ENCODE results near the gene CCL26.
"Not testable (repeated sequence)": the region's sequence is repeated elsewhere in the genome, so short reads cannot be mapped to it uniquely, and the experiment has no call there.

CCL26 gene

GRCh38 chr7:75783058-75783457 lies 11.0 kb upstream of the CCL26 start:
- not testable (repeated sequence) for H3K79me1 ChIP-seq (replicated peaks; ENCODE audit: low read length, poor library complexity, severe bottlenecking); H3K4me2 ChIP-seq (ENCODE audit: low read length, poor library complexity, severe bottlenecking); H3K27me3 ChIP-seq (ENCODE audit: control insufficient read depth in 1 of 2, insufficient read depth in 1 of 2, low read length in 2 of 2); H4K8ac ChIP-seq (ENCODE audit: low read length); DNase-seq; H4K91ac ChIP-seq (ENCODE audit: low read length); H2AFZ ChIP-seq (ENCODE audit: low read depth, low read length); H3K9ac ChIP-seq (ENCODE audit: low read length); H3K36me3 ChIP-seq (ENCODE audit: control insufficient read depth in 1 of 2, insufficient read depth in 2 of 2, low read depth in 1 of 2, low read length in 2 of 2); H2BK12ac ChIP-seq (ENCODE audit: low read length in 2 of 2); H3K27ac ChIP-seq (ENCODE audit: low read length, poor library complexity, severe bottlenecking); H3K4me3 ChIP-seq (ENCODE audit: insufficient read depth in 1 of 2, low read depth in 1 of 2, low read length in 2 of 2); H2AK5ac ChIP-seq (ENCODE audit: low read length, severe bottlenecking); H3K9me3 ChIP-seq (ENCODE audit: control insufficient read depth, low read length); H3K23ac ChIP-seq (ENCODE audit: low read length in 2 of 2); H3K4ac ChIP-seq (ENCODE audit: low read depth in 1 of 2, low read length in 2 of 2); H3K14ac ChIP-seq (ENCODE audit: low read length in 2 of 2); H2BK5ac ChIP-seq (ENCODE audit: low read depth, low read length, poor library complexity, severe bottlenecking); H3K4me1 ChIP-seq (ENCODE audit: control insufficient read depth, insufficient read depth, low read depth, low read length); H3K18ac ChIP-seq (ENCODE audit: low read depth in 1 of 2, low read length in 2 of 2); H2BK120ac ChIP-seq (ENCODE audit: low read depth, low read length); H2BK15ac ChIP-seq (ENCODE audit: low read depth, poor library complexity, severe bottlenecking)
- 81% methylated on average over 5 of the region's 5 CpGs for WGBS

- H3K27ac ChIP-seq (ENCODE audit: low read length, poor library complexity, severe bottlenecking); H2BK5ac ChIP-seq (ENCODE audit: low read depth, low read length, poor library complexity, severe bottlenecking); H3K27me3 ChIP-seq (ENCODE audit: control insufficient read depth in 1 of 2, insufficient read depth in 1 of 2, low read length in 2 of 2); H3K79me1 ChIP-seq (replicated peaks; ENCODE audit: low read length, poor library complexity, severe bottlenecking); H4K91ac ChIP-seq (ENCODE audit: low read length); DNase-seq; H2BK15ac ChIP-seq (ENCODE audit: low read depth, poor library complexity, severe bottlenecking); H3K4me3 ChIP-seq (ENCODE audit: insufficient read depth in 1 of 2, low read depth in 1 of 2, low read length in 2 of 2); H3K18ac ChIP-seq (ENCODE audit: low read depth in 1 of 2, low read length in 2 of 2); H3K4me2 ChIP-seq (ENCODE audit: low read length, poor library complexity, severe bottlenecking); H2AK5ac ChIP-seq (ENCODE audit: low read length, severe bottlenecking); H3K9me3 ChIP-seq (ENCODE audit: control insufficient read depth, low read length); H3K4me1 ChIP-seq (ENCODE audit: control insufficient read depth, insufficient read depth, low read depth, low read length); H3K9ac ChIP-seq (ENCODE audit: low read length); H3K23ac ChIP-seq (ENCODE audit: low read length in 2 of 2); H3K14ac ChIP-seq (ENCODE audit: low read length in 2 of 2); H3K36me3 ChIP-seq (ENCODE audit: control insufficient read depth in 1 of 2, insufficient read depth in 2 of 2, low read depth in 1 of 2, low read length in 2 of 2); H2BK12ac ChIP-seq (ENCODE audit: low read length in 2 of 2); H3K4ac ChIP-seq (ENCODE audit: low read depth in 1 of 2, low read length in 2 of 2); H4K8ac ChIP-seq (ENCODE audit: low read length); H2AFZ ChIP-seq (ENCODE audit: low read depth, low read length); H2BK120ac ChIP-seq (ENCODE audit: low read depth, low read length): not testable (repeated sequence)
- 75% methylated on average over 14 of the region's 14 CpGs for WGBS
Measured at GRCh38 chr7:75780647-75781273, 8.7 kb upstream of the CCL26 start.

GRCh38 chr7:75779516-75779915 lies 7.5 kb upstream of the CCL26 start:
- not testable (repeated sequence) for H2BK120ac ChIP-seq (ENCODE audit: low read depth, low read length); H4K91ac ChIP-seq (ENCODE audit: low read length); H4K8ac ChIP-seq (ENCODE audit: low read length); H2BK12ac ChIP-seq (ENCODE audit: low read length in 2 of 2); H3K9ac ChIP-seq (ENCODE audit: low read length); DNase-seq; H3K79me1 ChIP-seq (replicated peaks; ENCODE audit: low read length, poor library complexity, severe bottlenecking); H3K18ac ChIP-seq (ENCODE audit: low read depth in 1 of 2, low read length in 2 of 2); H3K27me3 ChIP-seq (ENCODE audit: control insufficient read depth in 1 of 2, insufficient read depth in 1 of 2, low read length in 2 of 2); H2AK5ac ChIP-seq (ENCODE audit: low read length, severe bottlenecking); H3K27ac ChIP-seq (ENCODE audit: low read length, poor library complexity, severe bottlenecking); H2BK15ac ChIP-seq (ENCODE audit: low read depth, poor library complexity, severe bottlenecking); H3K4ac ChIP-seq (ENCODE audit: low read depth in 1 of 2, low read length in 2 of 2); H2BK5ac ChIP-seq (ENCODE audit: low read depth, low read length, poor library complexity, severe bottlenecking); H3K36me3 ChIP-seq (ENCODE audit: control insufficient read depth in 1 of 2, insufficient read depth in 2 of 2, low read depth in 1 of 2, low read length in 2 of 2); H3K4me3 ChIP-seq (ENCODE audit: insufficient read depth in 1 of 2, low read depth in 1 of 2, low read length in 2 of 2); H3K4me2 ChIP-seq (ENCODE audit: low read length, poor library complexity, severe bottlenecking); H3K4me1 ChIP-seq (ENCODE audit: control insufficient read depth, insufficient read depth, low read depth, low read length); H3K23ac ChIP-seq (ENCODE audit: low read length in 2 of 2); H3K14ac ChIP-seq (ENCODE audit: low read length in 2 of 2); H3K9me3 ChIP-seq (ENCODE audit: control insufficient read depth, low read length); H2AFZ ChIP-seq (ENCODE audit: low read depth, low read length)
- 86% methylated on average over 11 of the region's 11 CpGs for WGBS

- not testable (repeated sequence) for H3K4me3 ChIP-seq (ENCODE audit: insufficient read depth in 1 of 2, low read depth in 1 of 2, low read length in 2 of 2); H3K18ac ChIP-seq (ENCODE audit: low read depth in 1 of 2, low read length in 2 of 2); H2BK15ac ChIP-seq (ENCODE audit: low read depth, poor library complexity, severe bottlenecking); H2BK12ac ChIP-seq (ENCODE audit: low read length in 2 of 2); H2AK5ac ChIP-seq (ENCODE audit: low read length, severe bottlenecking); DNase-seq; H3K14ac ChIP-seq (ENCODE audit: low read length in 2 of 2); H3K9ac ChIP-seq (ENCODE audit: low read length); H3K23ac ChIP-seq (ENCODE audit: low read length in 2 of 2); H3K4me1 ChIP-seq (ENCODE audit: control insufficient read depth, insufficient read depth, low read depth, low read length); H3K9me3 ChIP-seq (ENCODE audit: control insufficient read depth, low read length); H3K79me1 ChIP-seq (replicated peaks; ENCODE audit: low read length, poor library complexity, severe bottlenecking); H4K91ac ChIP-seq (ENCODE audit: low read length); H3K27ac ChIP-seq (ENCODE audit: low read length, poor library complexity, severe bottlenecking); H3K4me2 ChIP-seq (ENCODE audit: low read length, poor library complexity, severe bottlenecking); H4K8ac ChIP-seq (ENCODE audit: low read length); H3K4ac ChIP-seq (ENCODE audit: low read depth in 1 of 2, low read length in 2 of 2); H2BK5ac ChIP-seq (ENCODE audit: low read depth, low read length, poor library complexity, severe bottlenecking); H2BK120ac ChIP-seq (ENCODE audit: low read depth, low read length); H2AFZ ChIP-seq (ENCODE audit: low read depth, low read length); H3K36me3 ChIP-seq (ENCODE audit: control insufficient read depth in 1 of 2, insufficient read depth in 2 of 2, low read depth in 1 of 2, low read length in 2 of 2); H3K27me3 ChIP-seq (ENCODE audit: control insufficient read depth in 1 of 2, insufficient read depth in 1 of 2, low read length in 2 of 2)
- 70% methylated on average over 11 of the region's 11 CpGs for WGBS
Measured at GRCh38 chr7:75779035-75779434, 7.0 kb upstream of the CCL26 start.
